Naive B cell (primary cell): Measurements from ENCODE around the gene CHST6. TPM values are rescaled to one million over a fixed set of nuclear protein-coding genes. Genes with fewer than 3 reads are reported as not detected.

Source experiments
- ATAC-seq, 2 donors: fragments of 150-1000 bp; cut with Tn5 transposase; 2 replicates each; pipeline ENCODE4 v1.10.0; 2021; ENCODE audit warnings: low read depth in 2 of 2, mild to moderate bottlenecking in 2 of 2, moderate library complexity in 2 of 2
- DNase-seq: peaks from one replicate; pipeline ENCODE4 v3.0.0; 2022
- H3K27ac Mint-ChIP-seq, 6 donors: one replicate each; pipeline ENCODE4 v1.8.0; 2020 to 2022; ENCODE audit warnings: mild to moderate bottlenecking in 6 of 6, mixed read lengths in 6 of 6, moderate library complexity in 5 of 6, inconsistent platforms in 2 of 6
- H3K27me3 Mint-ChIP-seq, 3 donors: one replicate each; pipeline ENCODE4 v1.8.0; 2021 to 2022; ENCODE audit warnings: mixed read lengths in 3 of 3, mild to moderate bottlenecking in 1 of 3
- H3K36me3 Mint-ChIP-seq, 2 donors: one replicate each; pipeline ENCODE4 v1.8.0; 2020 to 2022; ENCODE audit warnings: mixed read lengths in 2 of 2, inconsistent platforms in 1 of 2, mild to moderate bottlenecking in 1 of 2
- H3K4me1 Mint-ChIP-seq, 3 donors: one replicate each; pipeline ENCODE4 v1.8.0; 2020 to 2022; ENCODE audit warnings: mixed read lengths in 3 of 3, inconsistent platforms in 1 of 3, mild to moderate bottlenecking in 1 of 3, moderate library complexity in 1 of 3
- H3K4me3 Mint-ChIP-seq, 8 donors: one replicate each; pipeline ENCODE4 v1.8.0; 2020 to 2022; ENCODE audit warnings: mild to moderate bottlenecking in 8 of 8, mixed read lengths in 8 of 8, moderate library complexity in 8 of 8, inconsistent platforms in 2 of 8
- H3K9me3 Mint-ChIP-seq, 7 donors: one replicate each; pipeline ENCODE4 v1.8.0; 2020 to 2022; ENCODE audit warnings: mixed read lengths in 7 of 7, mild to moderate bottlenecking in 5 of 7, inconsistent platforms in 2 of 7, moderate library complexity in 1 of 7
- polyA plus RNA-seq, 6 donors: library from polyadenylated mRNA; unstranded; fragments of 300-500 nt; fragmentation: Illumina TruSeq; gene quantifications; one replicate each; pipeline ENCODE4 v1.2.3, GENCODE V29; 2021; ENCODE audit warnings: low read depth in 6 of 6

CHST6 gene
- polyA plus RNA-seq, 6 donors from 2014 or later = 0.15 to 0.17 TPM; not detected in 4

GRCh38 chr16:75494661-75495075, 573 bp downstream of the CHST6 start:
- Mint-ChIP-seq H3K4me3 (peak overlapping the region; percentile 53 to 89 (median 85)), H3K4me1 (peaks cover 6 to 11% (median 8%) of the 10 kb centered on the region in 3 donors), H3K27ac (peak overlapping the region in 1 of 6 donors; percentile 26), H3K36me3 (no peaks in the 10 kb centered on the region), H3K9me3 (no peaks in the 10 kb centered on the region), H3K27me3 (peaks cover 16 to 27% (median 18%) of the 10 kb centered on the region in 3 donors)
- no peak for DNase-seq
- ATAC-seq = peak; percentile 57 to 61

GRCh38 chr16:75494184-75494583, 1.1 kb downstream of the CHST6 start:
- peaks cover 16 to 27% (median 18%) of the 10 kb centered on the region in 3 donors for H3K27me3 Mint-ChIP-seq
- H3K36me3 Mint-ChIP-seq = no peaks in the 10 kb centered on the region
- ATAC-seq (no peak), DNase-seq (no peak)
- peaks cover 6 to 11% (median 8%) of the 10 kb centered on the region in 3 donors for H3K4me1 Mint-ChIP-seq
- H3K27ac Mint-ChIP-seq = no peak overlapping the region
- H3K4me3 Mint-ChIP-seq = peak overlapping the region in 7 of 8 donors; percentile 53 to 89 (median 84)
- no peaks in the 10 kb centered on the region for H3K9me3 Mint-ChIP-seq

GRCh38 chr16:75491876-75492275, 3.4 kb downstream of the CHST6 start:
- peaks cover 8 to 21% (median 12%) of the 10 kb centered on the region in 3 donors for H3K4me1 Mint-ChIP-seq
- peaks cover 9 to 21% (median 13%) of the 10 kb centered on the region in 3 donors for H3K27me3 Mint-ChIP-seq
- ATAC-seq (peak in 1 of 2 donors; percentile 20), DNase-seq (no peak)
- no peaks in the 10 kb centered on the region for H3K9me3 Mint-ChIP-seq
- no peak overlapping the region for H3K4me3 Mint-ChIP-seq
- no peaks in the 10 kb centered on the region for H3K36me3 Mint-ChIP-seq
- no peak overlapping the region for H3K27ac Mint-ChIP-seq

- Mint-ChIP-seq H3K9me3 (no peaks in the 10 kb centered on the region), H3K4me1 (peaks cover 20 to 44% (median 27%) of the 10 kb centered on the region in 3 donors), H3K4me3 (peak overlapping the region in 1 of 8 donors; percentile 9), H3K27me3 (peaks cover 0 to 4% (median under 1%) of the 10 kb centered on the region in 3 donors), H3K27ac (peak overlapping the region in 3 of 6 donors; percentile 20 to 74 (median 66)), H3K36me3 (no peaks in the 10 kb centered on the region)
- DNase-seq (no peak), ATAC-seq (no peak)
Observed at GRCh38 chr16:75488322-75488721, 6.9 kb downstream of the CHST6 start.

- peaks cover 0 to 4% (median 0%) of the 10 kb centered on the region in 3 donors for H3K27me3 Mint-ChIP-seq
- DNase-seq (no peak), ATAC-seq (no peak)
- no peaks in the 10 kb centered on the region for H3K9me3 Mint-ChIP-seq
- H3K4me3 Mint-ChIP-seq = peak overlapping the region in 4 of 8 donors; percentile 24 to 78 (median 50)
- no peaks in the 10 kb centered on the region for H3K36me3 Mint-ChIP-seq
- H3K4me1 Mint-ChIP-seq = peaks cover 20 to 44% (median 27%) of the 10 kb centered on the region in 3 donors
- peak overlapping the region in 4 of 6 donors; percentile 18 to 72 (median 66) for H3K27ac Mint-ChIP-seq
Observed at GRCh38 chr16:75486676-75487313, 8.4 kb downstream of the CHST6 start.

GRCh38 chr16:75486014-75486675, 9.1 kb downstream of the CHST6 start:
- Mint-ChIP-seq H3K27ac (peak overlapping the region in 3 of 6 donors; percentile 61 to 72 (median 71)), H3K4me3 (peak overlapping the region in 5 of 8 donors; percentile 10 to 90 (median 72)), H3K27me3 (peaks cover 0 to 4% (median 4%) of the 10 kb centered on the region in 3 donors), H3K4me1 (peaks cover 20 to 44% (median 27%) of the 10 kb centered on the region in 3 donors), H3K9me3 (no peaks in the 10 kb centered on the region), H3K36me3 (no peaks in the 10 kb centered on the region)
- ATAC-seq (no peak), DNase-seq (no peak)

- Mint-ChIP-seq H3K4me3 (peak overlapping the region in 4 of 8 donors; percentile 57 to 90 (median 80)), H3K36me3 (no peaks in the 10 kb centered on the region), H3K4me1 (peaks cover 20 to 47% (median 27%) of the 10 kb centered on the region in 3 donors), H3K9me3 (no peaks in the 10 kb centered on the region), H3K27ac (peak overlapping the region in 3 of 6 donors; percentile 77 to 97 (median 96)), H3K27me3 (peaks cover 0 to 4% (median 4%) of the 10 kb centered on the region in 3 donors)
- DNase-seq = no peak
- peak; percentile 74 to 85 for ATAC-seq
Observed at GRCh38 chr16:75485230-75486013, 9.8 kb downstream of the CHST6 start.

- H3K36me3 Mint-ChIP-seq = no peaks in the 10 kb centered on the region
- ATAC-seq (no peak), DNase-seq (no peak)
- H3K27ac Mint-ChIP-seq = peak overlapping the region in 1 of 6 donors; percentile 47
- H3K9me3 Mint-ChIP-seq = peaks cover 0 to under 1% (median 0%) of the 10 kb centered on the region in 7 donors
- peaks cover 2 to 10% (median 4%) of the 10 kb centered on the region in 3 donors for H3K27me3 Mint-ChIP-seq
- no peak overlapping the region for H3K4me3 Mint-ChIP-seq
- H3K4me1 Mint-ChIP-seq = peaks cover 21 to 40% (median 23%) of the 10 kb centered on the region in 3 donors
Observed at GRCh38 chr16:75483222-75483621, 12.0 kb downstream of the CHST6 start.

GRCh38 chr16:75482434-75483205, 12.6 kb downstream of the CHST6 start:
- peaks cover 26 to 39% (median 29%) of the 10 kb centered on the region in 3 donors for H3K4me1 Mint-ChIP-seq
- peaks cover 8 to 10% (median 9%) of the 10 kb centered on the region in 3 donors for H3K27me3 Mint-ChIP-seq
- peak overlapping the region in 1 of 6 donors; percentile 29 for H3K27ac Mint-ChIP-seq
- no peak for ATAC-seq
- peaks cover 0 to 2% (median 0%) of the 10 kb centered on the region in 7 donors for H3K9me3 Mint-ChIP-seq
- H3K4me3 Mint-ChIP-seq = no peak overlapping the region
- DNase-seq = no peak
- no peaks in the 10 kb centered on the region for H3K36me3 Mint-ChIP-seq

GRCh38 chr16:75481475-75481874, 13.8 kb downstream of the CHST6 start:
- DNase-seq (no peak), ATAC-seq (no peak)
- Mint-ChIP-seq H3K4me1 (peaks cover 24 to 33% (median 26%) of the 10 kb centered on the region in 3 donors), H3K27me3 (peaks cover 10 to 16% (median 15%) of the 10 kb centered on the region in 3 donors), H3K27ac (peak overlapping the region in 1 of 6 donors; percentile 52), H3K9me3 (peaks cover 0 to 2% (median 0%) of the 10 kb centered on the region in 7 donors), H3K4me3 (no peak overlapping the region), H3K36me3 (no peaks in the 10 kb centered on the region)

GRCh38 chr16:75479421-75479990, 15.7 kb downstream of the CHST6 start:
- peaks cover 0 to 2% (median 0%) of the 10 kb centered on the region in 7 donors for H3K9me3 Mint-ChIP-seq
- H3K4me3 Mint-ChIP-seq = no peak overlapping the region
- H3K4me1 Mint-ChIP-seq = peaks cover 7 to 14% (median 8%) of the 10 kb centered on the region in 3 donors

More at GRCh38 chr16:75479421-75479990, 15.7 kb downstream of the CHST6 start:
- Mint-ChIP-seq H3K36me3 (no peaks in the 10 kb centered on the region), H3K27ac (no peak overlapping the region), H3K27me3 (peaks cover 12 to 23% (median 15%) of the 10 kb centered on the region in 3 donors)
- no peak for ATAC-seq
- no peak for DNase-seq
